Heart left ventricle (tissue), 16 donors: ENCODE results near the gene PRR23E. TPM values are rescaled to one million over a fixed set of nuclear protein-coding genes. Genes with fewer than 3 reads are reported as not detected.
A peak's percentile ranks its signal among the peaks of the same experiment; 100 is the strongest.

Source experiments
- ATAC-seq, 4 donors: fragments of 200-7000 bp; cut with Tn5 transposase; one replicate each; pipeline ENCODE4 v1.9.1; 2020 to 2022; ENCODE audit warnings: moderate library complexity in 4 of 4, mild to moderate bottlenecking in 3 of 4, moderate number of reproducible peaks in 1 of 4
- DNase-seq, 5 donors: peaks; one replicate each; pipeline ENCODE4 v3.0.0-alpha.2; 2020
- H3K27ac ChIP-seq, 12 donors: fragments of 200-600 bp; sonication (generic) in 4 of 12; one replicate each; pipeline versions ENCODE4 v1.5.0 to v1.8.0; 2016 to 2022; ENCODE audit warnings: mild to moderate bottlenecking in 2 of 12
- H3K27me3 ChIP-seq, 9 donors: fragments of 200-600 bp; sonication (generic) in 2 of 9; one replicate each; pipeline versions ENCODE4 v1.5.1 to v1.8.0; 2016 to 2022; ENCODE audit warnings: mild to moderate bottlenecking in 3 of 9
- H3K36me3 ChIP-seq, 9 donors: fragments of 200-600 bp; sonication (generic) in 2 of 9; one replicate each; pipeline versions ENCODE4 v1.5.0 to v1.8.0; 2018 to 2022; ENCODE audit warnings: mild to moderate bottlenecking in 2 of 9
- H3K4me1 ChIP-seq, 12 donors: fragments of 200-600 bp; sonication (generic) in 4 of 12; one replicate each; pipeline versions ENCODE4 v1.5.0 to v1.8.0; 2016 to 2022; ENCODE audit warnings: mild to moderate bottlenecking in 3 of 12
- H3K4me3 ChIP-seq, 12 donors: fragments of 200-600 bp; sonication (generic) in 4 of 12; one replicate each; pipeline versions ENCODE4 v1.5.0 to v1.8.0; 2017 to 2022; ENCODE audit warnings: mild to moderate bottlenecking in 9 of 12, moderate library complexity in 4 of 12
- H3K9me3 ChIP-seq, 12 donors: fragments of 200-600 bp; sonication (generic) in 4 of 12; one replicate each; pipeline versions ENCODE4 v1.5.0 to v1.8.0; 2016 to 2022; ENCODE audit warnings: mild to moderate bottlenecking in 1 of 12
- CTCF ChIP-seq, 12 donors: fragments of 200-600 bp; sonication (generic) in 4 of 12; IDR thresholded peaks; one replicate each; pipeline versions ENCODE4 v1.5.0 to v1.8.0; 2018 to 2022; ENCODE audit warnings: antibody characterized with exemption in 12 of 12, mild to moderate bottlenecking in 5 of 12
- POLR2A ChIP-seq, 2 donors: fragments of 450-650 bp; IDR thresholded peaks; one replicate each; pipeline ENCODE4 v1.6.1; 2017; ENCODE audit warnings: antibody characterized with exemption in 2 of 2, mild to moderate bottlenecking in 2 of 2, moderate library complexity in 2 of 2
- WGBS, 4 donors: extraction: QIAGEN DNeasy Blood & Tissue Kit in 2 of 4; methylation state at CpG; one replicate each; pipeline versions ENCODE4 v1.1.5 to v1.1.7; 2013 to 2018; 5-methylcytosine and 5-hydroxymethylcytosine counted together
- intact Hi-C, 10 donors: fragments of 100-400 bp; cut with DNase I; formaldehyde crosslinking; loops; one replicate each; pipeline versions ENCODE4 v1.11.1 to v1.14.2; 2022
- polyA plus RNA-seq, 2 donors: library from polyadenylated mRNA; stranded (reverse); fragments of 200-250 nt; gene quantifications; one replicate each; pipeline ENCODE4 v1.2.3, GENCODE V29; 2013
- total RNA-seq, 9 donors: library from RNA; depleted of rRNA in 2 of 9; stranded (reverse); fragments of >200 nt in 2 of 9; fragmentation: NEBNext Ultra II Directional in 3 of 9; extraction: Animal tissue kit (Norgen Biotek cat#: 25700) in 3 of 9; gene quantifications; one replicate each; pipeline versions ENCODE4 v1.1.0 to v1.2.4, GENCODE V29; 2016 to 2023
- donor health status: ischemic (EF 13 %, LVEDD 7.1; RV severe dilation, severe dysfunction).
- donor health status: healthy with polysubstance abuse.
- donor health status: DM: no; HTN: yes; CAD: no.
- donor health status: DM: no; HTN: no; CAD: no.
- donor health status: ischemic (EF 25% LVEDD 6.9; RV normal size, moderate dysfunction).
- donor health status: ischemic (EF 25% LVEDD 5.7; RV mildly dilated, moderate dysfunction).
- donor health status: healthy.
- donor health status: DM: yes; HTN: yes; CAD: no.
- donor health status: ischemic (EF 35%, LVEDD 5.7; RV mildly dilated, moderate dysfunction).
- donor health status: nonischemic (EF 11% LVEDD 7.7; RV severe dilation, severe dysfunction).
- donor health status: DM: yes; HTN: yes; CAD: no.
- donor health status: PGD.
- donor health status: ischemic (EF 29% LVEDD 5.4; RV normal size, mild dysfunction).
- donor health status: nonischemic (EF 23%, LVEDD 6.1; RV moderate dilation, normal function).

Gene PRR23E
- total and polyA plus RNA-seq, 11 donors = not detected

DNA sequence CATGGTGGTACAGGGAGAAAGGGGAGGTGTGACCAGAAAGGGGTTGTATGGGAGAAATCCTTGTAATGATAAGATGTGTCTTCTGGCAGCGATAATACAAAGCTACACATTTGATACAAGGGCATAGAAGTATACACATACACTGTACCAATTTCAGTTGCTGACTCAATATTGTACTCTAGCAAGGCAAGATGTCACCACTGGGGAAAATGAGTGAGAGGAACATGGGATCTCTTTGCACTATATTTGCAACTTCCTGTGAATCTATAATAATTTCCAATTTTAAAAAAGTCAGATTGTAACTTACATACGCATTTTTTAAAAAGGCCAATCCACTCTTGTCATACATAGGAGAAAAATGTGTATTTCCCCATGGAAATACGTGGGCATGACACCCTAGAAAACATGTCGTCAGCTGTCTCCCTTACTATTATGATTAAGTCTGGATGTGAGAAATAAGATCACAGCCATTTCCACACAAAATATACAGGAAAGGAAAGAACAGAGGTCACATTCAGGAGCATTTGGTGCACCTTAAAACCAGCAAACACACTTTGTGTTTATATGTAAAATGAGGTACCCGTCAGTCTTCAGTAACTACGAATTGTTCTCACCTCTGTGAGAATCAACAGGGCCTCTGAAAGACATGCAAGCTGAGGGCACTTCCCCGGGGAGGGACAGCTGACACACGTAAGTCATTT, 22.9 kb downstream of the PRR23E start:
- Histone ChIP-seq H3K4me1 (peaks cover 0 to 6% (median 0%) of the 10 kb centered on the region in 12 donors), H3K36me3 (no peaks in the 10 kb centered on the region), H3K4me3 (no peak overlapping the region), H3K9me3 (no peaks in the 10 kb centered on the region), H3K27ac (no peak overlapping the region), H3K27me3 (peaks cover 0 to 22% (median 4%) of the 10 kb centered on the region in 9 donors)
- intact Hi-C loops = no loop called here
- TF ChIP-seq CTCF (IDR thresholded peaks at IDR 0.05) (no peak), POLR2A (IDR thresholded peaks at IDR 0.05) (no peak)
- DNase-seq = no peak
- ATAC-seq = no peak
- 45 to 53% (median 50%) methylated on average over 8 of the region's 8 CpGs for WGBS, 4 donors

GRCh38 chr3:127216415-127217261, 23.7 kb downstream of the PRR23E start:
- Histone ChIP-seq H3K4me3 (no peak overlapping the region), H3K27me3 (peaks cover 0 to 23% (median 6%) of the 10 kb centered on the region in 9 donors), H3K4me1 (peaks cover 0 to 6% (median 0%) of the 10 kb centered on the region in 12 donors), H3K36me3 (no peaks in the 10 kb centered on the region), H3K9me3 (no peaks in the 10 kb centered on the region), H3K27ac (no peak overlapping the region)
- WGBS, 4 donors = 75 to 83% (median 79%) methylated on average over 16 of the region's 16 CpGs
- TF ChIP-seq CTCF (IDR thresholded peaks at IDR 0.05) (no peak), POLR2A (IDR thresholded peaks at IDR 0.05) (no peak)
- ATAC-seq = no peak
- no peak for DNase-seq
- intact Hi-C loops = no loop called here

DNA sequence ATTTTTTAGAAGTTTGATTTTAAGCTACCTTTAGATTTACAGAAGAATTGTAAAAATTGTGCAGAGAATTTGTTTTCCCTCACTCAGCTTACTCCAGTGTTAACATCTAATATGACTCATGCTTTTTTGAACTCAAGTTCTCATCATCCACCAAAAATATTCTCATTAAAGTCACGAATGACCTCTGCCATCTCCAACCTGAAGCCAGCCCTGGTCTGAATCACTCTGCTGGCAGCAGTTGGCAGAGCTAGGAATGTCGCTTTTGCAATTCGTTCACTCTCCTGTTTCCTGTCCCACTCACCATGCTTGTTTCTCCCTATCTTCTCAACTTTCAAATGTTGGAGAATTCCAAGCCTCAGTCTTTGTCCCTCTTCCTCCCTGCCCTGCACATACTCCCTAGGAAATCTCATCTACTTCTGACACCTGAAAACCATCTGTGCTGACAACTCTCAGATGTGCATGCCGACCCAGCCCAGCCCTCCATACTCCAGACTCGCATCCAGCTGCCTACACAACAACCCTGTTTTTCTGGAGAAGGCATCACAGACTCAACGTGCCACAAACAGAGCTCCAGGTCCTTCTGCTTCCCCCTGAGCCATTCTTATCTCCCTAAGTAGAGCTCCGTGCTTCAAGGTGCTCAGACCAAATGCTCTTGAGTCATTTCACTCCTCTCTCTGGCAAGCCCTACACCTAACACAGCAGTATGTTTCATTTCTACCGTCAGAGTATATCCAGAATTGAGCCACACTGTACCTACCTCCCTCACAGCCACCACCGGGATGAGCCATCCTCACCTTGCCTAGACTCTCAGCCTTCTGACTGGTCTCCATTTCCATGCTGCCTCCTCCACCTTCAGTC, 24.9 kb downstream of the PRR23E start:
- Histone ChIP-seq H3K36me3 (no peaks in the 10 kb centered on the region), H3K27ac (no peak overlapping the region), H3K27me3 (peaks cover 0 to 35% (median 6%) of the 10 kb centered on the region in 9 donors), H3K4me3 (no peak overlapping the region), H3K9me3 (no peaks in the 10 kb centered on the region), H3K4me1 (peaks cover 0 to 6% (median 0%) of the 10 kb centered on the region in 12 donors)
- no peak for TF ChIP-seq CTCF (IDR thresholded peaks at IDR 0.05)
- no peak for TF ChIP-seq POLR2A (IDR thresholded peaks at IDR 0.05)
- peak in 2 of 4 donors; percentile 41 to 60 for ATAC-seq
- no peak for DNase-seq
- WGBS, 4 donors = 56 to 64% (median 61%) methylated on average over 9 of the region's 9 CpGs
- intact Hi-C loops = no loop called here
